Right lobe of liver (tissue), 6 donors: ENCODE measurements around the gene CD248. TPM values are rescaled to one million over a fixed set of nuclear protein-coding genes. Genes with fewer than 3 reads are reported as not detected.

Experiments
- ATAC-seq, 4 donors: fragments of 200-7000 bp; cut with Tn5 transposase; one replicate each; pipeline ENCODE4 v1.9.1; 2020; ENCODE audit warnings: mild to moderate bottlenecking in 4 of 4, moderate library complexity in 4 of 4
- DNase-seq, 3 donors: peaks; one replicate each; pipeline ENCODE4 v3.0.0-alpha.2; 2020
- H3K27ac ChIP-seq, 3 donors: fragments of 200-600 bp; one replicate each; pipeline ENCODE4 v1.8.0; 2022
- H3K27me3 ChIP-seq, 2 donors: fragments of 200-600 bp; one replicate each; pipeline ENCODE4 v1.8.0; 2022
- H3K36me3 ChIP-seq, 4 donors: fragments of 200-600 bp; sonication (generic) in 1 of 4; one replicate each; pipeline versions ENCODE4 v1.5.1 to v1.8.0; 2017 to 2022; ENCODE audit warnings: control low read depth in 1 of 4
- H3K4me1 ChIP-seq, 4 donors: fragments of 200-600 bp; sonication (generic) in 1 of 4; one replicate each; pipeline versions ENCODE4 v1.5.1 to v1.8.0; 2017 to 2022; ENCODE audit warnings: control low read depth in 1 of 4
- H3K4me3 ChIP-seq, 3 donors: fragments of 200-600 bp; one replicate each; pipeline ENCODE4 v1.8.0; 2022
- H3K9me3 ChIP-seq, 4 donors: fragments of 200-600 bp; sonication (generic) in 1 of 4; one replicate each; pipeline versions ENCODE4 v1.5.1 to v1.8.0; 2017 to 2022; ENCODE audit warnings: control low read depth in 1 of 4
- CTCF ChIP-seq, 4 donors: fragments of 200-600 bp in 3 of 4; fragments of 450-650 bp in 1 of 4; IDR thresholded peaks; one replicate each; pipeline versions ENCODE4 v1.5.1 to v1.8.0; 2016 to 2022; ENCODE audit warnings: antibody characterized with exemption in 4 of 4, mild to moderate bottlenecking in 2 of 4
- POLR2A ChIP-seq: fragments of 450-650 bp; IDR thresholded peaks from one replicate; pipeline ENCODE4 v1.6.1; 2017; ENCODE audit warnings: antibody characterized with exemption, mild to moderate bottlenecking
- WGBS: methylation state at CpG from one replicate; pipeline ENCODE4 v1.1.6; 2018; ENCODE audit warnings: low coverage, low lambda C conversion rate; ENCODE audit not compliant: insufficient coverage; ENCODE audit errors: missing lambda C conversion rate; 5-methylcytosine and 5-hydroxymethylcytosine counted together
- intact Hi-C, 2 donors: fragments of 100-400 bp; cut with DNase I; formaldehyde crosslinking; loops; one replicate each; pipeline versions ENCODE4 v1.11.2 to v1.14.1; 2022
- total RNA-seq, 6 experiments: library from RNA; depleted of rRNA in 2 of 6; stranded (reverse); fragments of >200 nt in 2 of 6; fragmentation: NEBNext Ultra II Directional in 3 of 6; extraction: Animal tissue kit (Norgen Biotek cat#: 25700) in 3 of 6; gene quantifications; one replicate each; pipeline versions ENCODE4 v1.1.0 to v1.2.4, GENCODE V29; 2016 to 2023
- donor health status: DM: no; HTN: yes; CAD: no.
- donor health status: DM: no; HTN: no; CAD: no.
- donor health status: DM: no; HTN: no; CAD: no.
- donor health status: DM: no; HTN: yes; CAD: no.
- donor health status: DM: no; HTN: yes; CAD: no.

CD248 gene
- total RNA-seq, 6 experiments from 2014 or later = 0.37 to 3.2 (median 0.94) TPM

DNA sequence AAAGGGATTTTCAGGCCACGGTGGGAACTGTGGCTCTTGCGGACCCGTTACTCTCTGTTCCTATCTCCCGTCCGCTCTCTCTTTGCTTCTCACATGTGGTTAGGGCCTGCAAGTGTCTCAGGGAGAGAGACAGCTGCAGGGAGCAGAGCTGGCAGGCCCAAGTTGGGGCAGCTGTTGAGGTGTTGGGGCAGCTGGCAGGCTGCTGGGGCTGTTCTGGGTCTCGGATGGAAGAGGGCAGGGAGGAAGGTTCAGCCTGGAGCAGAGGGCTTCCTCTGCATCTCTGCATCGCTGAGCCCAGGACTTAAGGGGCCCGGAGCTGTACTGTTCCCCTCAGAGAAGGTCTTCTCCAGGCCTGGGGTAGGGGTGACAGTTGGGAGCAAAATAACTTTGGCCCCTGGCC lies 41.4 kb downstream of the CD248 start:
- WGBS = 88% methylated on average over 2 of the region's 8 CpGs
- TF ChIP-seq CTCF (IDR thresholded peaks at IDR 0.05) (no peak), POLR2A (no peak)
- intact Hi-C loops = no loop called here

GRCh38 chr11:66274219-66274618 lies 42.6 kb downstream of the CD248 start:
- DNase-seq = no peak
- no peak for ATAC-seq
- Histone ChIP-seq H3K27me3 (no peaks in the 10 kb centered on the region), H3K4me3 (no peak overlapping the region), H3K36me3 (peaks cover 8 to 42% (median 25%) of the 10 kb centered on the region in 4 donors), H3K9me3 (no peaks in the 10 kb centered on the region), H3K4me1 (peaks cover 0 to 13% (median 0%) of the 10 kb centered on the region in 4 donors), H3K27ac (no peak overlapping the region)
- intact Hi-C loops = no loop called here
- no CpG with 5 or more reads among the region's 1 CpG for WGBS
- TF ChIP-seq CTCF (IDR thresholded peaks at IDR 0.05) = no peak
- no peak for TF ChIP-seq POLR2A

More for the DNA sequence above, 41.4 kb downstream of the CD248 start:
- Histone ChIP-seq H3K9me3 (no peaks in the 10 kb centered on the region), H3K4me3 (no peak overlapping the region), H3K27ac (no peak overlapping the region), H3K27me3 (no peaks in the 10 kb centered on the region), H3K36me3 (peaks cover 8 to 42% (median 25%) of the 10 kb centered on the region in 4 donors), H3K4me1 (peaks cover 0 to 5% (median 0%) of the 10 kb centered on the region in 4 donors)
- no peak for ATAC-seq
- DNase-seq = no peak

DNA sequence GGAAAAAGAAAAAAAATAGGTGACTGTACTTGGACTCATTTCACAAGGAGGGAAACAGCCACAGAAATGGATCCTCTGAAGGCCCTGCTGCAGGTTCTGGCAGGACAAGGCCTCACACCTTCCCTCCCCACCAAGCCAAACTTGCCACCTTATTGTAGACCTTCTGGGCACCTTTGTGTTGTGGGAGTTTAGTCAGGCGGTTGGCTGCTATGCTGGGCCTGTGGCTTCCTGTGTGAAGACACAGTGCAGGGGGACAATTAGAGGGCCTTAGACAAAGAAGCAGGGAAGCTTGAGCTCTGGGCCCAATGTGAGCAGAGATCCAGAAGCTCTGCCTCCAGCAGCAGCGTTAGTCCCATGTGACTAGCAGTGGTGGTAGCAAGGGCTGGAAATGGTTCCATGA lies 44.2 kb downstream of the CD248 start:
- H3K9me3 ChIP-seq = no peaks in the 10 kb centered on the region
- 100% methylated on average over 2 of the region's 2 CpGs for WGBS
- no peak for ATAC-seq
- no peak for DNase-seq
- H3K4me1 ChIP-seq = peaks cover 0 to 12% (median 0%) of the 10 kb centered on the region in 4 donors
- no peak for TF ChIP-seq POLR2A
- no peak for TF ChIP-seq CTCF (IDR thresholded peaks at IDR 0.05)
- intact Hi-C loops = no loop called here
- H3K27me3 ChIP-seq = no peaks in the 10 kb centered on the region
- H3K4me3 ChIP-seq = no peak overlapping the region
- H3K36me3 ChIP-seq = peaks cover 8 to 42% (median 25%) of the 10 kb centered on the region in 4 donors
- no peak overlapping the region for H3K27ac ChIP-seq

DNA sequence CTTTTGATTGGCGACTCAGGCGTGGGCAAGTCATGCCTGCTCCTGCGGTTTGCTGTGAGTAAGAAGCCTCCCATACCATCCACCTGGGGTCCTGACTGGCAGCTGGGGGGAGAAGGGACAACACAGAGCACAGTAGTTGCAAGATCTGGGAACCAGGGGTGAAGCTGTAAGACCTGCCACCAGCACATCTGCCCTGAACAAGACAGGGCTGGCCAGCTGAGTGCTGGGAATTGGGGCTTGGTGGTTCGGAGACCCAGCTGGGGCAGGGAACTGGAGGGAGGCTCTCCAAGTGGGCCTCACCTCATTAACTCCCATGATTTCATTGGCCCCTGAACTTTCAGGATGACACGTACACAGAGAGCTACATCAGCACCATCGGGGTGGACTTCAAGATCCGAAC lies 45.0 kb downstream of the CD248 start:
- Histone ChIP-seq H3K36me3 (peaks cover 8 to 42% (median 25%) of the 10 kb centered on the region in 4 donors), H3K27me3 (no peaks in the 10 kb centered on the region), H3K9me3 (no peaks in the 10 kb centered on the region), H3K4me3 (no peak overlapping the region), H3K4me1 (peaks cover 0 to 8% (median 2%) of the 10 kb centered on the region in 4 donors), H3K27ac (no peak overlapping the region)
- intact Hi-C loops = no loop called here
- DNase-seq = no peak
- ATAC-seq = no peak
- WGBS = 83% methylated on average over 2 of the region's 7 CpGs
- TF ChIP-seq POLR2A (no peak), CTCF (IDR thresholded peaks at IDR 0.05) (no peak)
